Astrocyte (in vitro differentiated cells and primary cell): ENCODE measurements around the gene HCAR1. TPM values are rescaled to one million over a fixed set of nuclear protein-coding genes. Genes with fewer than 3 reads are reported as not detected.

Experiments used
- DNase-seq: peaks from one replicate; pipeline ENCODE4 v3.0.0-alpha.2; 2010; ENCODE audit warnings: low read depth
- FAIRE-seq: peaks from 2 replicates; lab custom pipeline; 2011; peaks lifted over from hg19 to GRCh38; lab: Jason Lieb, UNC
- H2AFZ ChIP-seq: 2 replicates; pipeline ENCODE4 v1.6.0; 2012; ENCODE audit warnings: low read depth, low read length, inconsistent platforms
- H3K27ac ChIP-seq: 2 replicates; pipeline ENCODE4 v1.5.1; 2011; ENCODE audit warnings: low read depth, low read length, inconsistent platforms
- H3K27me3 ChIP-seq: 2 replicates; pipeline ENCODE4 v1.6.0; 2011; ENCODE audit warnings: low read length, inconsistent platforms; ENCODE audit not compliant: insufficient read depth
- H3K36me3 ChIP-seq: 2 replicates; pipeline ENCODE4 v1.5.1; 2011; ENCODE audit warnings: low read length, inconsistent platforms; ENCODE audit not compliant: insufficient read depth
- H3K4me1 ChIP-seq: 2 replicates; pipeline ENCODE4 v1.5.1; 2011; ENCODE audit warnings: low read length, inconsistent platforms; ENCODE audit not compliant: insufficient read depth
- H3K4me2 ChIP-seq: 2 replicates; pipeline ENCODE4 v1.6.0; 2012; ENCODE audit warnings: low read length, inconsistent platforms
- H3K4me3 ChIP-seq: 2 replicates; pipeline ENCODE4 v1.5.1; 2011; ENCODE audit warnings: low read depth, mild to moderate bottlenecking, low read length, inconsistent platforms; ENCODE audit not compliant: insufficient read depth
- H3K79me2 ChIP-seq: 2 replicates; pipeline ENCODE4 v1.6.0; 2012; ENCODE audit warnings: mild to moderate bottlenecking, low read length, inconsistent platforms; ENCODE audit not compliant: insufficient read depth
- H3K9ac ChIP-seq: 2 replicates; pipeline ENCODE4 v1.6.0; 2012; ENCODE audit warnings: mild to moderate bottlenecking, low read length, inconsistent platforms
- H3K9me3 ChIP-seq: 2 replicates; pipeline ENCODE4 v1.5.1; 2012; ENCODE audit warnings: low read depth, mild to moderate bottlenecking, low read length, inconsistent platforms; ENCODE audit not compliant: insufficient read depth
- H4K20me1 ChIP-seq: 2 replicates; pipeline ENCODE4 v1.6.0; 2012; ENCODE audit warnings: low read length, inconsistent platforms; ENCODE audit not compliant: insufficient read depth
- H3K27ac Mint-ChIP-seq: one replicate; pipeline ENCODE4 v1.8.0; 2021; ENCODE audit warnings: mild to moderate bottlenecking, mixed read lengths; ENCODE audit not compliant: unreplicated experiment
- H3K27me3 Mint-ChIP-seq: one replicate; pipeline ENCODE4 v1.8.0; 2021; ENCODE audit warnings: low read depth, mixed read lengths; ENCODE audit not compliant: unreplicated experiment
- H3K36me3 Mint-ChIP-seq: one replicate; pipeline ENCODE4 v1.8.0; 2021; ENCODE audit warnings: low read depth, mixed read lengths; ENCODE audit not compliant: unreplicated experiment
- H3K4me1 Mint-ChIP-seq: one replicate; pipeline ENCODE4 v1.8.0; 2021; ENCODE audit warnings: low read depth, mixed read lengths; ENCODE audit not compliant: unreplicated experiment
- H3K4me3 Mint-ChIP-seq: one replicate; pipeline ENCODE4 v1.8.0; 2021; ENCODE audit warnings: mild to moderate bottlenecking, moderate library complexity, mixed read lengths; ENCODE audit not compliant: unreplicated experiment
- H3K9me3 Mint-ChIP-seq: one replicate; pipeline ENCODE4 v1.8.0; 2021; ENCODE audit warnings: mild to moderate bottlenecking, mixed read lengths; ENCODE audit not compliant: unreplicated experiment
- EZH2 ChIP-seq: IDR thresholded peaks from 2 replicates; pipeline ENCODE4 v1.6.1; 2012; ENCODE audit warnings: mild to moderate bottlenecking, low read length, inconsistent platforms; ENCODE audit not compliant: insufficient read depth
- total RNA-seq: library from RNA; stranded (reverse); gene quantifications from 2 replicates; pipeline ENCODE4 v1.2.1, GENCODE V29; 2021
- TF ChIP-seq, protein P1 (sequence below): IDR thresholded peaks from 2 replicates; pipeline ENCODE4 v1.5.1; 2011; ENCODE audit warnings: low read depth, mild to moderate bottlenecking, inconsistent platforms, low read length, moderate library complexity; ENCODE audit not compliant: insufficient read depth

The HCAR1 gene
- total RNA-seq, 1 donor from 2014 or later, result not detected

DNA sequence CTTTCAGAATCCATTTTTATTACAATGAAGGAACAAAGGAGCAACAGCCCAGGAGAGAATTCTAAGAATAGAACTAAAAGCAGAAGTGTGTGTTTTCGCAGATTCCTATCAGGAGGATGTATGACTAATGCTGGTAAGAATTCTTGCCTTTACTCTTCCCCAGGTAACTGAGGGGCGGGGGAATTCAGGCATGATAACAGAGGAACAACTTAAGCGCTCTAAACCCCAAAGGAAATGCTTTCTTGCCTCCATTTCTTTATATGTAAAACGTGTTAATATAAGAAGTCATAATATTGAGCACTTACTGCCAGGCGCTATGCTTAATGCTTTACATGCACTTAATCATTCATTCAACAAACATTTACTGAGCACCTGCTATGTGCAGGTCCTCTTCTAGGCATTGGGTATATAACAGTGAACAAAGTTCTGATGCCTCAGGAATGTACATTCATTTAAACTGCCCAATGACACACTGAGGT lies 4.5 kb downstream of the HCAR1 start:
- TF ChIP-seq, protein P1, sequence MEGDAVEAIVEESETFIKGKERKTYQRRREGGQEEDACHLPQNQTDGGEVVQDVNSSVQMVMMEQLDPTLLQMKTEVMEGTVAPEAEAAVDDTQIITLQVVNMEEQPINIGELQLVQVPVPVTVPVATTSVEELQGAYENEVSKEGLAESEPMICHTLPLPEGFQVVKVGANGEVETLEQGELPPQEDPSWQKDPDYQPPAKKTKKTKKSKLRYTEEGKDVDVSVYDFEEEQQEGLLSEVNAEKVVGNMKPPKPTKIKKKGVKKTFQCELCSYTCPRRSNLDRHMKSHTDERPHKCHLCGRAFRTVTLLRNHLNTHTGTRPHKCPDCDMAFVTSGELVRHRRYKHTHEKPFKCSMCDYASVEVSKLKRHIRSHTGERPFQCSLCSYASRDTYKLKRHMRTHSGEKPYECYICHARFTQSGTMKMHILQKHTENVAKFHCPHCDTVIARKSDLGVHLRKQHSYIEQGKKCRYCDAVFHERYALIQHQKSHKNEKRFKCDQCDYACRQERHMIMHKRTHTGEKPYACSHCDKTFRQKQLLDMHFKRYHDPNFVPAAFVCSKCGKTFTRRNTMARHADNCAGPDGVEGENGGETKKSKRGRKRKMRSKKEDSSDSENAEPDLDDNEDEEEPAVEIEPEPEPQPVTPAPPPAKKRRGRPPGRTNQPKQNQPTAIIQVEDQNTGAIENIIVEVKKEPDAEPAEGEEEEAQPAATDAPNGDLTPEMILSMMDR, result no peak
- TF ChIP-seq EZH2, result no peak
- peak; percentile 47 for DNase-seq
- Histone ChIP-seq H3K4me1 (peaks cover 10% of the 10 kb centered on the region), H2AFZ (peak overlapping the region; percentile 27), H3K27ac (peak overlapping the region; percentile 54), H3K79me2 (no peaks in the 10 kb centered on the region), H3K4me3 (no peak overlapping the region), H3K4me2 (peak overlapping the region; percentile 63), H3K9me3 (no peaks in the 10 kb centered on the region), H3K27me3 (no peaks in the 10 kb centered on the region), H4K20me1 (no peaks in the 10 kb centered on the region), H3K36me3 (no peaks in the 10 kb centered on the region), H3K9ac (peak overlapping the region; percentile 65)
- no peaks in the 10 kb centered on the region for H3K36me3 Mint-ChIP-seq
- H3K4me3 Mint-ChIP-seq, result no peak overlapping the region
- FAIRE-seq, result no peak
- H3K27me3 Mint-ChIP-seq, result peaks cover 7% of the 10 kb centered on the region
- H3K9me3 Mint-ChIP-seq, result no peaks in the 10 kb centered on the region
- no peak overlapping the region for H3K27ac Mint-ChIP-seq
- H3K4me1 Mint-ChIP-seq, result peaks cover 7% of the 10 kb centered on the region

DNA sequence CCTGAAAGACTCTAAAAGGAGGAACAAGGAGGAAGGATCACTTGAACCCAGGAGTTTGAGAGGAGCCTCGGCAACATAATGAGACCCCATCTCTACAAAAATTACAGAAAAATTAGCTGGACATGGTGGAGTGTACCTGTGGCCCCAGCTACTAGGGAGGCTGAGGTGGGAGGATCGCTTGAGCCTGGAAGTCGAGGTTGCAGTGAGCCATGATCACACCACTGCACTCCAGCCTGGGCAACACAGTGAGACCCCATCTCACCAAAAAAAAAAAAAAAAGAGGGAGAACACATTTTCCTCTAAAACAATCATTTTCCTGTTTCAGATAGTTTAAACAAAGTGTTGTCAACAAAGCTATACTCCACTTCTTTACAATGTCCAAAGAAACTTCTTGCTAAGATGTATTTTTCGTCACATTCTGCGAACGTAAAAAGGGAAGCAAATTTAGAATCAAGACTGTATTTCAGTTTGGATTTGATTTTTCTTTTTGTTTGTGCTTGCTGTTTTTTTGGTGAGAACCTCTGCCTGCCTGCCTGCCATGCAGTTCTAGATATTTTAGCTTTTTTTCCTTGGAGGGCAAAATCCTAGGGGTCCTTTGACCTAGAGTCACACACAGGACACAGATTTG lies 5.1 kb downstream of the HCAR1 start:
- Mint-ChIP-seq H3K27ac (no peak overlapping the region), H3K36me3 (no peaks in the 10 kb centered on the region), H3K4me1 (peaks cover 9% of the 10 kb centered on the region), H3K27me3 (peaks cover 5% of the 10 kb centered on the region), H3K9me3 (no peaks in the 10 kb centered on the region), H3K4me3 (no peak overlapping the region)
- Histone ChIP-seq H3K4me1 (peaks cover 10% of the 10 kb centered on the region), H3K9ac (peak overlapping the region; percentile 65), H3K9me3 (no peaks in the 10 kb centered on the region), H3K27ac (peak overlapping the region; percentile 54), H2AFZ (peak overlapping the region; percentile 27), H3K4me2 (peak overlapping the region; percentile 63), H3K36me3 (no peaks in the 10 kb centered on the region), H4K20me1 (no peaks in the 10 kb centered on the region), H3K27me3 (no peaks in the 10 kb centered on the region), H3K4me3 (no peak overlapping the region), H3K79me2 (no peaks in the 10 kb centered on the region)
- TF ChIP-seq EZH2, result no peak
- TF ChIP-seq, protein P1, result no peak
- DNase-seq (no peak), FAIRE-seq (no peak)

- H3K36me3 Mint-ChIP-seq, result no peaks in the 10 kb centered on the region
- peaks cover 9% of the 10 kb centered on the region for H3K4me1 Mint-ChIP-seq
- H3K27me3 ChIP-seq, result no peaks in the 10 kb centered on the region
- no peak overlapping the region for H3K27ac Mint-ChIP-seq
- no peaks in the 10 kb centered on the region for H3K36me3 ChIP-seq
- no peak overlapping the region for H3K4me3 ChIP-seq
- no peaks in the 10 kb centered on the region for H3K9me3 Mint-ChIP-seq
- TF ChIP-seq, protein P1, result no peak
- no peak for TF ChIP-seq EZH2
- FAIRE-seq (no peak), DNase-seq (no peak)
- H3K4me1 ChIP-seq, result peaks cover 10% of the 10 kb centered on the region
- peaks cover 5% of the 10 kb centered on the region for H3K27me3 Mint-ChIP-seq
- no peaks in the 10 kb centered on the region for H4K20me1 ChIP-seq
- H3K9me3 ChIP-seq, result no peaks in the 10 kb centered on the region
- H3K4me3 Mint-ChIP-seq, result no peak overlapping the region
- no peaks in the 10 kb centered on the region for H3K79me2 ChIP-seq
- H2AFZ ChIP-seq, result no peak overlapping the region
- H3K4me2 ChIP-seq, result no peak overlapping the region
- no peak overlapping the region for H3K9ac ChIP-seq
- H3K27ac ChIP-seq, result no peak overlapping the region
Measured at GRCh38 chr12:122724641-122725243, 5.9 kb downstream of the HCAR1 start.
